ENCODE results near the gene DUSP11. TPM values are rescaled to one million over a fixed set of nuclear protein-coding genes. Genes with fewer than 3 reads are reported as not detected.

Gene DUSP11
- total RNA-seq (10 to 100 TPM; 55.3 to 56.3 TPM), polyA plus RNA-seq (ENCODE audit: insufficient read depth, low read depth, low replicate concordance) (32.2 TPM)
- long read RNA-seq, donor 1, transcript DUSP11-201 (9 exons, 1,653 nt): major isoform, 26 of 35 reads
- long read RNA-seq, donor 1, partial matches to known transcripts: 7 of 35 reads
- long read RNA-seq, donor 1, other reads (novel, unspliced or antisense): 0 of 35 reads
- long read RNA-seq, donor 2, transcript DUSP11-201 (9 exons, 1,653 nt): major isoform, 17 of 27 reads
- long read RNA-seq, donor 2, partial matches to known transcripts: 9 of 27 reads
- long read RNA-seq, donor 2, other reads (novel, unspliced or antisense): 0 of 27 reads

- intact Hi-C loops (cut with DNase I; ENCODE audit: low total_unique reads): no loop called here
- Histone ChIP-seq H3K27ac (peak within 1 kb of the TSS; percentile 88 to 89), H3K4me3 (peak within 1 kb of the TSS; percentile 78 to 97), H3K4me1 (peaks cover 14% of the 10 kb centered on the region), H3K9me3 (no peaks in the 10 kb centered on the region), H3K36me3 (ENCODE audit: low read depth, missing control alignments) (no peaks in the 10 kb centered on the region), H3K27me3 (no peaks in the 10 kb centered on the region)
- TF ChIP-seq POLR2A (IDR thresholded peaks at IDR 0.05) (peak; percentile 54), CTCF (IDR thresholded peaks at IDR 0.05) (peak; percentile 88 to 96 (median 92))
- 1% methylated on average over 27 to 40 of the region's 40 CpGs for WGBS, 2 donors
- DNase-seq: peak; percentile 98
Observed at GRCh38 chr2:73779467-73780236, at the start of gene DUSP11. DUSP11 (minus strand) TSS chr2:73780103; CDS start chr2:73779974, 129 bp downstream.

- Histone ChIP-seq H3K27me3 (no peaks in the 10 kb centered on the region), H3K9me3 (no peaks in the 10 kb centered on the region), H3K4me3 (peak within 1 kb of the TSS; percentile 75 to 79), H3K4me1 (peaks cover 17% of the 10 kb centered on the region), H3K36me3 (ENCODE audit: low read depth, missing control alignments) (no peaks in the 10 kb centered on the region), H3K27ac (peak within 1 kb of the TSS; percentile 86 to 92)
- intact Hi-C loops (cut with DNase I; ENCODE audit: low total_unique reads): no loop called here
- peak; percentile 99 for DNase-seq
- TF ChIP-seq CTCF (IDR thresholded peaks at IDR 0.05) (no peak), POLR2A (IDR thresholded peaks at IDR 0.05) (peak; percentile 16)
- WGBS, 2 donors: 0 to 1% methylated on average over 32 to 40 of the region's 48 CpGs
Observed at GRCh38 chr2:73828818-73829570, 49.1 kb upstream of the DUSP11 start, which contains the start of gene STAMBP. STAMBP (plus strand) TSS chr2:73828961; CDS start chr2:73830857, 1,896 bp downstream.

GRCh38 chr2:73828389-73828817, 48.5 kb upstream of the DUSP11 start:
- DNase-seq: no peak
- WGBS, 2 donors: 40 to 46% methylated on average over 4 of the region's 4 CpGs
- peaks cover 17% of the 10 kb centered on the region for H3K4me1 ChIP-seq
- H3K27me3 ChIP-seq: no peaks in the 10 kb centered on the region
- H3K9me3 ChIP-seq: no peaks in the 10 kb centered on the region
- H3K36me3 ChIP-seq (ENCODE audit: low read depth, missing control alignments): no peaks in the 10 kb centered on the region
- peak overlapping the region in 1 of 2 donors; percentile 92 for H3K27ac ChIP-seq
- H3K4me3 ChIP-seq: peak overlapping the region; percentile 75 to 79
- intact Hi-C loops (cut with DNase I; ENCODE audit: low total_unique reads): no loop called here
- TF ChIP-seq CTCF (IDR thresholded peaks at IDR 0.05) (no peak), POLR2A (IDR thresholded peaks at IDR 0.05) (no peak)

- peaks cover 17% of the 10 kb centered on the region for H3K4me1 ChIP-seq
- peak overlapping the region; percentile 75 to 79 for H3K4me3 ChIP-seq
- WGBS, 2 donors: 56 to 58% methylated on average over 9 of the region's 9 CpGs
- H3K27ac ChIP-seq: peak overlapping the region in 1 of 2 donors; percentile 92
- TF ChIP-seq CTCF (IDR thresholded peaks at IDR 0.05) (no peak), POLR2A (IDR thresholded peaks at IDR 0.05) (no peak)
- no peaks in the 10 kb centered on the region for H3K27me3 ChIP-seq
- no peak for DNase-seq
- no peaks in the 10 kb centered on the region for H3K9me3 ChIP-seq
- intact Hi-C loops (cut with DNase I; ENCODE audit: low total_unique reads): no loop called here
- no peaks in the 10 kb centered on the region for H3K36me3 ChIP-seq (ENCODE audit: low read depth, missing control alignments)
Observed at GRCh38 chr2:73827660-73828388, 47.9 kb upstream of the DUSP11 start.
